ENCODE data around the gene UBXN10. TPM values are rescaled to one million over a fixed set of nuclear protein-coding genes. Genes with fewer than 3 reads are reported as not detected.

The UBXN10 gene
- total and polyA plus RNA-seq, 12 donors: 0.16 to 4.0 (median 1.5) TPM

- Histone ChIP-seq H3K4me3 (no peak overlapping the region), H3K9me3 (peaks cover 0 to 10% (median 0%) of the 10 kb centered on the region in 11 donors), H3K27me3 (peaks cover 0 to 25% (median 10%) of the 10 kb centered on the region in 7 donors), H3K27ac (no peak overlapping the region), H3K36me3 (no peaks in the 10 kb centered on the region), H3K4me1 (peaks cover 0 to 19% (median 6%) of the 10 kb centered on the region in 9 donors)
- no peak for DNase-seq
- no peak for ATAC-seq
- intact Hi-C loops (cut with DNase I): no loop called here
- WGBS, 2 donors: 77 to 86% methylated on average over 8 of the region's 8 CpGs
- no peak for TF ChIP-seq CTCF (IDR thresholded peaks at IDR 0.05)
Observed at GRCh38 chr1:20167126-20167525, 18.8 kb upstream of the UBXN10 start.

- ATAC-seq (no peak), DNase-seq (no peak)
- TF ChIP-seq CTCF (IDR thresholded peaks at IDR 0.05): no peak
- H3K27me3 ChIP-seq: peaks cover 0 to 25% (median 10%) of the 10 kb centered on the region in 7 donors
- intact Hi-C loops (cut with DNase I): no loop called here
- H3K27ac ChIP-seq: no peak overlapping the region
- H3K4me3 ChIP-seq: no peak overlapping the region
- H3K9me3 ChIP-seq: no peaks in the 10 kb centered on the region
- H3K36me3 ChIP-seq: no peaks in the 10 kb centered on the region
- WGBS, 2 donors: 76 to 80% methylated on average over 9 of the region's 9 CpGs
- peaks cover 0 to 19% (median 6%) of the 10 kb centered on the region in 9 donors for H3K4me1 ChIP-seq
Observed at GRCh38 chr1:20168564-20169491, 17.1 kb upstream of the UBXN10 start.

GRCh38 chr1:20169932-20170331, 16.0 kb upstream of the UBXN10 start:
- DNase-seq (no peak), ATAC-seq (no peak)
- Histone ChIP-seq H3K9me3 (no peaks in the 10 kb centered on the region), H3K4me3 (no peak overlapping the region), H3K27me3 (peaks cover 0 to 25% (median 10%) of the 10 kb centered on the region in 7 donors), H3K36me3 (no peaks in the 10 kb centered on the region), H3K27ac (no peak overlapping the region), H3K4me1 (peaks cover 0 to 9% (median under 1%) of the 10 kb centered on the region in 9 donors)
- WGBS, 2 donors: 89 to 95% methylated on average over 5 of the region's 5 CpGs
- intact Hi-C loops (cut with DNase I): no loop called here
- TF ChIP-seq CTCF (IDR thresholded peaks at IDR 0.05): no peak

GRCh38 chr1:20172033-20172590, 13.8 kb upstream of the UBXN10 start:
- Histone ChIP-seq H3K4me3 (no peak overlapping the region), H3K27ac (no peak overlapping the region), H3K4me1 (peaks cover 0 to 6% (median 0%) of the 10 kb centered on the region in 9 donors), H3K27me3 (peaks cover 0 to 14% (median 7%) of the 10 kb centered on the region in 7 donors), H3K36me3 (no peaks in the 10 kb centered on the region), H3K9me3 (no peaks in the 10 kb centered on the region)
- DNase-seq (no peak), ATAC-seq (no peak)
- WGBS, 2 donors: 89 to 93% methylated on average over 12 of the region's 12 CpGs
- TF ChIP-seq CTCF (IDR thresholded peaks at IDR 0.05): no peak
- intact Hi-C loops (cut with DNase I): no loop called here

Data from heart right ventricle (tissue), 16 donors.